Stimulated activated effector memory CD8-positive, alpha-beta T cell treated with anti-CD3 and anti-CD28 coated beads, Interleukin-12 subunit alpha, Interleukin-12 subunit beta, amount 100 ng/mL, for 72 hours (primary cell): ENCODE measurements around the gene SPECC1L.

Experiments
- ATAC-seq: fragments of 150-1000 bp; cut with Tn5 transposase; 2 replicates; pipeline ENCODE4 v1.10.0; 2021
- DNase-seq, 2 donors: peaks; one replicate each; pipeline ENCODE4 v3.0.0; 2021 to 2022; ENCODE audit warnings: low spot score in 2 of 2
- H3K27ac Mint-ChIP-seq: one replicate; pipeline ENCODE4 v1.8.0; 2022; ENCODE audit warnings: mild to moderate bottlenecking, mixed read lengths
- H3K36me3 Mint-ChIP-seq: one replicate; pipeline ENCODE4 v1.8.0; 2022; ENCODE audit warnings: mild to moderate bottlenecking, mixed read lengths
- H3K4me1 Mint-ChIP-seq: one replicate; pipeline ENCODE4 v1.8.0; 2022; ENCODE audit warnings: mixed read lengths
- H3K4me3 Mint-ChIP-seq: one replicate; pipeline ENCODE4 v1.8.0; 2022; ENCODE audit warnings: mild to moderate bottlenecking, mixed read lengths
- H3K9me3 Mint-ChIP-seq: one replicate; pipeline ENCODE4 v1.8.0; 2022; ENCODE audit warnings: mixed read lengths

Gene SPECC1L

DNA sequence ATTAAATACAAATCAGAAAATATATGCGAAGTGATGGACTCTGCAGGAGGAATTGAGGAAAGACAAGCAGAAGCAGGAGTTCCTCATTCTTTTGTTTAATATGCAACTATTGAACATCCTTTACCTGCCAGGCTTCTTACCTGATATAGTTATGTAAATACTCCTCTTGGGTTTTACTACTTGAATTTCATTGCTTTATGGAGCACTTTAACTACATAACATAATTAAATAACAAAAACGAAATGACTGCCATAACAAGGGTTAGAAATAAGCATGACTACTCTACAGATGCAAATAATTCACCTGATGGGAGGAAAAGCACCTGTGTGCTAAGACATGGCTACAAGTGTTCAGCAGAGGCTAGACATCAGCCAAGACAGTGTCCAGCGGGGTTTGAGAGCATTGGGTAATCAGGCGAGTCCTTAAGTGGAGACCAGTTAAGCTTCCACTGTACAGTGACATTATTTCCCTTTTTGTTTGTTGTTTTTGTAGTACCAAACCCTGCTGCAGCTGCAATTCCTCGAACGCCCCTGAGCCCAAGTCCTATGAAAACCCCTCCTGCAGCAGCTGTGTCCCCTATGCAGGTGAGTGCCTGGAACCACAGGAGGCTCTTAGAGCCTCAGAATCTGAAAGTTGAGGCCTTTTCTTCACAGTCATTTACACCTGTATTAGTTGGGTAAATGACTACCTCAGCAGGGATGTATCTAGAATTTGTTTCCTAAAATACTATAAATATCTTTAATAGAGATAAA is 67.4 kb downstream of the SPECC1L start:
- ATAC-seq (no peak), DNase-seq (no peak)
- Mint-ChIP-seq H3K36me3 (peaks cover 70% of the 10 kb centered on the region), H3K4me1 (peaks cover 9% of the 10 kb centered on the region), H3K9me3 (no peaks in the 10 kb centered on the region), H3K4me3 (no peak overlapping the region), H3K27ac (no peak overlapping the region)

- Mint-ChIP-seq H3K27ac (no peak overlapping the region), H3K4me1 (peaks cover 9% of the 10 kb centered on the region), H3K36me3 (peaks cover 70% of the 10 kb centered on the region), H3K4me3 (no peak overlapping the region), H3K9me3 (no peaks in the 10 kb centered on the region)
- ATAC-seq (peak; percentile 77), DNase-seq (no peak)
Measured at GRCh38 chr22:24338726-24339451, 68.3 kb downstream of the SPECC1L start.

DNA sequence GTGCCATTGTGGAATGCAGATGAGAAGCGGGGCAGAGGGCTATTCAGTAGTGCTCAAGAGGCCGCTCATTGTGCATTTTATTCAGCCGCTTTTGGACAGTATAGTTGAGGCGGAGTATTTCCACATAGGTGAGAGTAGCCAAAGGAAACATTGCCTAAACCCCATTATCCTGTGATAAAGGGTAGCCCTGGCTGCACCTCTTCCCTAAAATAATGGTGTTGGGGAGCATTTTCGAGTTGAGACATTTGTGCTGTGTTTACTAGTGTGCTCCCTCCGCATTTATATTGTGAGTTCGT is 68.8 kb downstream of the SPECC1L start:
- H3K4me3 Mint-ChIP-seq: no peak overlapping the region
- ATAC-seq (no peak), DNase-seq (no peak)
- H3K9me3 Mint-ChIP-seq: no peaks in the 10 kb centered on the region
- peaks cover 70% of the 10 kb centered on the region for H3K36me3 Mint-ChIP-seq
- H3K4me1 Mint-ChIP-seq: peaks cover 9% of the 10 kb centered on the region
- no peak overlapping the region for H3K27ac Mint-ChIP-seq

DNA sequence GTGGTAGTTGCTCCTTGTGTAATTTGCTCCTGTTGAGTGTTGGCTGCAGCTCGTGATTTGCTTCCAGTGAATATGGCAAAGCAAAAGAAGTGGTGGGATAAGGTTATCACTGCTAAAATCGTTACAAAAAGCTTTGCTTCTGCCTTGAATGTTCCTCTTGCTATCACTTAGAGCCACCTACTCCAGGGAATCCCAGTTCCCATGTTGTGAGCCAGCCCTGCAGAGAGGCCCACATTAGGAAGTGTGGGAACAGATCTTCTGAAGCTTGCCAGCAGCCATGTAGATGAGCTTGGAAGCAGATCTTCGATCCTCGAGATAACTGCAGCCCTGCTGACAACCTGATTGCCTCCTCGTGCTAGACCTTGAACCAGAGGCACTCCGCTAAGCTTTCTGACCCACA is 71.0 kb downstream of the SPECC1L start:
- H3K36me3 Mint-ChIP-seq: peaks cover 81% of the 10 kb centered on the region
- H3K27ac Mint-ChIP-seq: no peak overlapping the region
- ATAC-seq: no peak
- DNase-seq: no peak
- no peak overlapping the region for H3K4me3 Mint-ChIP-seq
- H3K4me1 Mint-ChIP-seq: no peaks in the 10 kb centered on the region
- H3K9me3 Mint-ChIP-seq: no peaks in the 10 kb centered on the region

- ATAC-seq (no peak), DNase-seq (no peak)
- H3K27ac Mint-ChIP-seq: no peak overlapping the region
- peaks cover 5% of the 10 kb centered on the region for H3K4me1 Mint-ChIP-seq
- no peak overlapping the region for H3K4me3 Mint-ChIP-seq
- peaks cover 80% of the 10 kb centered on the region for H3K36me3 Mint-ChIP-seq
- peaks cover 2% of the 10 kb centered on the region for H3K9me3 Mint-ChIP-seq
Measured at GRCh38 chr22:24350627-24351026, 80.0 kb downstream of the SPECC1L start.

DNA sequence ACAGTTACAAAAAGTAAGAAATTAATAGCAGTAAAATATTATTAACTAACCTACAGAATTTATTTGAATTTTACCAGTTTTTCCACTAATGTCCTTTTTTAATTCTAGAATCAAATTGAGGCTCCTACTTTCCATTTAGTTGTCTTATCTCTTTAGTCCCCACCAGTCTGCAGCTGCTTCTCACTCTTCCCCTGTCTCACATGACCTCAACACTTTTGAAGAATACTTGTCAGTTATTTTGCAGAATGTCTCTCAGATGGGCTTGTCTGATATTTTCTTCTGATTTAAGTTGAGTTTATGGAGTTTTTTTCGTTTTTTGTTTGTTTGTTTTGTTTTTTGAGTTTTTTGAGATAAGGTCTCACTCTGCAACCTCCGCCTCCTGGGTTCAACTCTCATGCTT is 82.5 kb downstream of the SPECC1L start:
- peaks cover 65% of the 10 kb centered on the region for H3K36me3 Mint-ChIP-seq
- H3K9me3 Mint-ChIP-seq: peaks cover 2% of the 10 kb centered on the region
- H3K27ac Mint-ChIP-seq: no peak overlapping the region
- peaks cover 11% of the 10 kb centered on the region for H3K4me1 Mint-ChIP-seq
- no peak for ATAC-seq
- DNase-seq: no peak
- no peak overlapping the region for H3K4me3 Mint-ChIP-seq

DNA sequence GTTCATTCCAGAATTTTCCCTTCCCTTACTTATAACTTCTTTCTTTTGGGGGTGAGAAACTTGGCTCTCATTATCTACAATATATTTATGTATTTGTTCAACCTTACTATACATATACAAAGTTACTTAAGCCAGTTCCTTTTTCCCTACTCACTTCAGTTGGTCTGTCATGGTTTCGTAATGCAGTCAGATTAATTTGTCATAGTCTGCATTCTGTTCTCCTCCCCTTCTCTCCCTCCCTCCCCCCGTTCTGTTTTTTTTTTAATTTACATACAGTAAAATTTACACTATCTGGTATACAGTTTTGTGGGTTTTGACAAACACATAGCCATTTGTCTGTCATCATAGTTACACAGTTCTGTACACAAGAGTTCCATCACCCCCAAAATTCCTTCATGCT is 84.9 kb downstream of the SPECC1L start:
- H3K27ac Mint-ChIP-seq: no peak overlapping the region
- no peak overlapping the region for H3K4me3 Mint-ChIP-seq
- ATAC-seq (no peak), DNase-seq (no peak)
- H3K4me1 Mint-ChIP-seq: peaks cover 20% of the 10 kb centered on the region
- H3K9me3 Mint-ChIP-seq: peaks cover 2% of the 10 kb centered on the region
- H3K36me3 Mint-ChIP-seq: peaks cover 61% of the 10 kb centered on the region

DNA sequence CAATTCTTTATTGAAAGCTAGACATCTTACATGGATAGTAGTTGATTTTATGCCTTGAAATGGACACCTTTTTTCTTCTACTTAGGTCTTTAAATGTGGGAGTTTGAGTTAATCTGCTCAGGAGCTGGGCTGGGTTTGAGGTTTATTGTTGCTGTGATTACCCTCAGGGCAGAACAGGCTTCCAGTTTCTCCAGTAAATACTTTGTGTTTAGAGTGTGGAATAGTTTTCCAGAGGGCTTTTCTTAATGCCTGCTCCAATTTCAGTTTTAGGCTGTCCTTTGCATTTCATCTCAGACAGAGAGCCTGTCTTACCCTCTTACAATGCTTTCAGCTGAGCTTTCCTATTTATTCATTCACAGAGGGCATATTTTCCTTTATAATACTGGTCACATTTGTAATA is 86.9 kb downstream of the SPECC1L start:
- peaks cover 2% of the 10 kb centered on the region for H3K9me3 Mint-ChIP-seq
- ATAC-seq (no peak), DNase-seq (no peak)
- H3K4me3 Mint-ChIP-seq: no peak overlapping the region
- peaks cover 78% of the 10 kb centered on the region for H3K36me3 Mint-ChIP-seq
- H3K4me1 Mint-ChIP-seq: peaks cover 20% of the 10 kb centered on the region
- peak overlapping the region; percentile 27 for H3K27ac Mint-ChIP-seq

DNA sequence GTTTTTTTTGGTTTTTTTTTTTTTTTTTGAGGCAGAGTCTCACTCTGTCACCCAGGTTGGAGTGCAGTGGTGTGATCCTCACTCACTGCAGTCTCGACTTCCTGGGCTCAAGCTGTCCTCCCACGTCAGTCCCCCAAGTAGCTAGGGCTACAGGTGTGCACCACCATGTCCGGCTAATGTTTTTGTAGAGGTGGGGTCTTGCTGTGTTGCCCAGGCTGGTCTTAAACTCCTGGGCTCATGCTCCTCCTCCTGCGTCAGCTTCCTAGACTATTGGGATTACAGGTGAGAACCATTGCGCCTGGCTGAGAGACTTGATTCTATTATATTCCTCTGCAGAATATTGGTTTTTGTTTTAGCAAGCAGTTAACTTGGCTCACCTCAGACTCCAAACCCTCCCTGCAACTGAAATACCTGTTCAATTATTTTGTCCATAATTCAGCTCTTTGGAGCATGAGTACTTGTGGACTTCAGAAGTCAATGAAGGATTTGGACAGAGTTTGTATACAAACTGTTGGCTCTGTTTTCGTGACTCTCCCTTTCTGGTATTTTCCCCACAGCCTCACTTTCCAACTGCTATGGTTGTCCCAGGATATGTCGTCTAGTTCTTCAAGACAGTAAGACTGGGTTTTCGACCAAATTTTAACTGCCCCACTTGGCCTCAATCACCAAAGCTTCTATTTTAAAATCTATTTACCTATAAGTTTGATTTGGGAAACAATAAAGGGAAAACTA is 87.6 kb downstream of the SPECC1L start:
- H3K27ac Mint-ChIP-seq: peak overlapping the region; percentile 27
- peaks cover 20% of the 10 kb centered on the region for H3K4me1 Mint-ChIP-seq
- DNase-seq (no peak), ATAC-seq (no peak)
- H3K4me3 Mint-ChIP-seq: no peak overlapping the region
- H3K36me3 Mint-ChIP-seq: peaks cover 78% of the 10 kb centered on the region
- H3K9me3 Mint-ChIP-seq: peaks cover 2% of the 10 kb centered on the region

- peaks cover 76% of the 10 kb centered on the region for H3K36me3 Mint-ChIP-seq
- ATAC-seq (no peak), DNase-seq (no peak)
- peak overlapping the region; percentile 11 for H3K27ac Mint-ChIP-seq
- no peaks in the 10 kb centered on the region for H3K9me3 Mint-ChIP-seq
- H3K4me3 Mint-ChIP-seq: no peak overlapping the region
- H3K4me1 Mint-ChIP-seq: peaks cover 20% of the 10 kb centered on the region
Measured at GRCh38 chr22:24359452-24360120, 89.0 kb downstream of the SPECC1L start.

- Mint-ChIP-seq H3K27ac (peak overlapping the region; percentile 68), H3K9me3 (no peaks in the 10 kb centered on the region), H3K36me3 (peaks cover 86% of the 10 kb centered on the region), H3K4me3 (no peak overlapping the region), H3K4me1 (peaks cover 9% of the 10 kb centered on the region)
- ATAC-seq (no peak), DNase-seq (no peak)
Measured at GRCh38 chr22:24361976-24362646, 91.5 kb downstream of the SPECC1L start.

DNA sequence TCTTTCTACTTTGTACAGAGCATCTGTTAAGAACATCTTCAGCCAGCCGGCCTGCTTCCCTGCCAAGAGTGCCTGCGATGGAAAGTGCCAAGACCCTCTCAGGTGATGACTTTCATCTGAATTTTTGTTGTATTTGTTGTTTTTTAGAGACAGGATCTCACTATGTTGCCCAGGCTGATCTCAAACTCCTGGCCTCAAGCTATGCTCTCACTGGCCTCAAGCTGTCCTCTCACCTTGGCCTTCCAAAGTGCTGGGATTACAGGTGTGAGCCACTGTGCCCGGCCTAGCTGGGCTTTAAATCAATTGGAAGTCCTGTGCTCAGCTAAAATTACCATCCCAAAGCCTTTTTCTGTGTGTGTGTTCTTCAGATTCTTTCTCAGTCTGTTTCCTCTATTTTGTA is 92.6 kb downstream of the SPECC1L start:
- peaks cover 9% of the 10 kb centered on the region for H3K4me1 Mint-ChIP-seq
- H3K9me3 Mint-ChIP-seq: no peaks in the 10 kb centered on the region
- DNase-seq: no peak
- no peak overlapping the region for H3K27ac Mint-ChIP-seq
- peaks cover 91% of the 10 kb centered on the region for H3K36me3 Mint-ChIP-seq
- no peak for ATAC-seq
- no peak overlapping the region for H3K4me3 Mint-ChIP-seq

- no peaks in the 10 kb centered on the region for H3K4me1 Mint-ChIP-seq
- no peaks in the 10 kb centered on the region for H3K9me3 Mint-ChIP-seq
- H3K27ac Mint-ChIP-seq: no peak overlapping the region
- peaks cover 98% of the 10 kb centered on the region for H3K36me3 Mint-ChIP-seq
- ATAC-seq (no peak), DNase-seq (no peak)
- no peak overlapping the region for H3K4me3 Mint-ChIP-seq
Measured at GRCh38 chr22:24366701-24367100, 96.1 kb downstream of the SPECC1L start.

- H3K27ac Mint-ChIP-seq: peak overlapping the region; percentile 16
- no peak for DNase-seq
- no peaks in the 10 kb centered on the region for H3K9me3 Mint-ChIP-seq
- ATAC-seq: no peak
- H3K36me3 Mint-ChIP-seq: peaks cover 98% of the 10 kb centered on the region
- no peak overlapping the region for H3K4me3 Mint-ChIP-seq
- H3K4me1 Mint-ChIP-seq: no peaks in the 10 kb centered on the region
Measured at GRCh38 chr22:24367841-24368240, 97.2 kb downstream of the SPECC1L start.

- H3K27ac Mint-ChIP-seq: no peak overlapping the region
- ATAC-seq (no peak), DNase-seq (no peak)
- H3K9me3 Mint-ChIP-seq: no peaks in the 10 kb centered on the region
- no peaks in the 10 kb centered on the region for H3K4me1 Mint-ChIP-seq
- H3K36me3 Mint-ChIP-seq: peaks cover 89% of the 10 kb centered on the region
- H3K4me3 Mint-ChIP-seq: no peak overlapping the region
Measured at GRCh38 chr22:24370401-24370800, 99.8 kb downstream of the SPECC1L start.
